GM18499 (cell line): ENCODE results near the gene SCN2A.
"Not testable (repeated sequence)": the region's sequence is repeated elsewhere in the genome, so short reads cannot be mapped to it uniquely, and the experiment has no call there.

Experiments
- ATAC-seq: cut with Tn5 transposase; IDR thresholded peaks from one replicate; pipeline ENCODE4 v1.9.1; 2021; ENCODE audit warnings: moderate number of reproducible peaks; ENCODE audit not compliant: insufficient read depth, unreplicated experiment

SCN2A gene

DNA sequence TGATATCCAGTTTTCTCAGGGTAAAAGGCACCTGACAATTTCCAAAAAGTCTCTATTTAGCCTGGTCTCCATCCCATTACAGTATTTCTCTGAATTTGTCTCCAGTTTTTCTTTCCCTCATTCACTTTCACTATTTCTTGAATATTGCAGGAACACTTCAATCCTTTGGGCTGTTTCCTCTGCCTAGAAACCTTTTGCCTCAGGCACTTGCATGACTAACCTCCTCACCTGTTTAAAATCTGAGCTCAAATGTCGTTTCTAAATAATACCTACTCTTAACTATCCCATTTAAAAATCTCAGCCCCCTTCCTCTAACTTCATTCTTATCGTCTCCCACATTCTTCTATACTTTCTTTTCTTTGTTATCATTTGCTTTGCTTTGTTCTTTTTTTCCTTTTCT lies 9.0 kb downstream of the SCN2A start:
- ATAC-seq = no peak

DNA sequence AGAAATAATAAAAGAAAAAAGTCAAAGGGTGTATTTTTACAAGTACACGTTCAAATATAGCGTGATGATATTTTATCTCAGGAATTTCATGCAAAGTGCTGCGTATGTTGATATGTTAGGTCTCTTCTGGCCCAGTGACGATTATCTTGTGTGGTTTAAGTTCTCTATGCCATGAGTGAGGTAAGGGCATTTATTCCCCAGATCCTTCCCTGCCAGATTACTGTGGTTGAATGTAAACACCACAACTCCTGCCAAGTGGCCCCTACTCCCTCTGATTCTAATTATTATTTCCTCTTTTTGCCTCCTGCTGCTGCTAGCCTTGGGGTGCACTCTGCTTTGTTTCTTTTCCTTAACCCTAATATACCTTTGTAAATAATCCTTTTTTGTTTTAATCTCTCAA lies 12.2 kb downstream of the SCN2A start:
- no peak for ATAC-seq

DNA sequence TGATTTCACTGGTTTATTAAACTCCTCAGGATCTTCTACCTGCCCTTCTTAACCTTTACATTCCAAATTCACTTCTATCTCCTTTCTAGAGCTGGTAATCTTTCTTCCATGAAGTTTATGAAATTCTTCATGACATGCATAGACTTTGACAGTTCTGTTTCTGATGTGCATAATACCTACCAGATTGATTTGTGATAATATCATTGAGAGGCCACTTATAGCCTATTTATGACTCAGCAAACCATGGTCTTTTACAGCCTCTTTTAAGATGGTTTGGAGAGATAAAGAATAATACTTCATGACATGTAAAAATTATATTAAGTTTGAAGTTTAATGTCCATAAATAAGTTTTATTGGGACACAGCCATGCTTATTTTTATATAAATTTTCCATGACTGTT lies 14.0 kb downstream of the SCN2A start:
- ATAC-seq = no peak

DNA sequence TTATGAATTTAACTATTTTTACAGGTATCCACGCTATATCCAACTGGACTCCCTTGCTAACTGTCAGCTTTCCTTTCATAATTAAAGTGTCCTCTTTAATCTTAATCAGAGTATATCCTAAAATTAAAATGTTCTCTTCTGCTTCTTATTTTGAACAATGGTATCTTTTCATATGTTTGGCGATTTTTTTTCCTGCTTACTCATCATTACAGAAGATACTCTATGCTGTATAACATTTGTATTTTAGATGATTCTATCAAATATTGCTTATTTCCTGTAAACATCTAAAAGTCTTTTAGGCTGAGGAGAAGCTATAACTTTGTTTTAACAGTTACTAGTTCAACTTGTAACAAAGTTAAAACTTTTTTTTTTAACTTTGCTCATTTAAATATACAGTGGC lies 17.4 kb downstream of the SCN2A start:
- ATAC-seq = no peak

DNA sequence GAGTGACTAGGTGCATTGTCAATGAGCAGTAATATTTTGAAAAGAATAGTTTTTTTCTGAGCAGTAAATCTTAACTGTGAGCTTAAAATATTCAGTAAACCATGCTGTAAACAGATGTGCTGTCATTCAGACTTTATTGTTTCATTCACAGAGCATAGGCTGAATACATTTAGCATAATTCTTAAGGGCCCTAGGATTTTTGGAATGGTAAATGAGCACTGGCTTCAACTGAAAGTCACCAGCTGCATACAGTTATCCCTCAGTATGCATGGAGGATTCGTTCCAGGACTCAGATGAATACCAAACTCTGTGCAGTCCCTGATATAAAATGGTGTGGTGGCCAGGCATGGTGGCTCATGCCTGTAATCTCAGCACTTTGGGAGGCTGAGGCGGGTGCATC lies 21.1 kb downstream of the SCN2A start:
- not testable (repeated sequence) for ATAC-seq

DNA sequence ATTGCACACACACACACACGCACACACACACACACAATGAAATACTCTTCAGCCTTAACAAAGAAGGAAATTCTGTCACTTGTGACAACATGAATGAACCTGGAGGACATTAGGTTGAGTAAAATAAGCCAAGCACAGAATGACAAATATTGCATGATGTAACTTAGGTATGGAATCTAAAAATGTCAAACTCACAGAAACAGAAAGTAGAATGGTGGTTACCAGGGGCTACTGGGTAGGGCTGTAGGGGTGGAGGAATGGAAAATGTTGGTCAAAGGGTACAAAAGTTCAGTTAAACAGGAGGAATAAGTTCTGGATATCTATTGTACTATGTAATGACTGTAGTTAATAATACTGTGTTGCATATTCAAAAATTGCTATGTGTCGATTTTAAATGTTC lies 29.5 kb downstream of the SCN2A start:
- peak; percentile 73 for ATAC-seq

DNA sequence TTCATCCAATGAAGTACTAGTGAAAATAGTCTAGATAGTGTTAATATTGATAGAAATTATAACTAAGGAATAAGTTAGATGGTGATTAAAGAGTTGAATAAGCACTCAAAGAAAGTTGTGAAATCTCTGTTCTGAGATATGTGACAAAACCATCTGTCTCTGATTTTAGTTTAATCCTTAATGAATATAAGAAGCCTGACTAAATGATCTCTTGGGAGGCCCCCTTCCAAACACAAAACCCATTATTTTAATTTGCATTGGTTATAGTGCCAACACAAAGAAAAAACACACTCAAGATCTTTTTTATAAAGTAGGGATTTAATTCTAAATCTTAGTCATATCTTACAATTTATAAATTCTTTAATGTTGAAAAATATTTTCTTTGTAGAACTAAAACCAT lies 34.0 kb downstream of the SCN2A start:
- no peak for ATAC-seq

DNA sequence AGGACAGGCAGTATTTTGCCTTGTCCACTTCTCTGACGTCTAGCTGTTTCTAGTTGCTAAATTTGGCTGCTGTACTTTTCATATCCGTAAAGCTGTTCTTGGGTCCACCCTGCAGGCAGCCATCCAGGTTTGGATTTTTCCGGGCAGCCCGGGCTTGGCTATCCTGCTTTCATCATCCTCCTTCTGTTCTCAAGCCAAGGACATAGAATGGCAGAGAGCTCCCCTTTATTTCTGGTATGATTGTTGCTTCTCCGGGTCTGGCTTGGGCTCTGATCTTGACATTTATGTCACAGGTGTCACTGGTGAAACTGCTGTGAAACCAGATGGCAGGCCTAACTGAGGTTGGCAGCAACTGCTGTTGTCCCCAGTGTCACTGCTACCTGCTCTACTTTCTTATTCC lies 35.5 kb downstream of the SCN2A start:
- no peak for ATAC-seq

DNA sequence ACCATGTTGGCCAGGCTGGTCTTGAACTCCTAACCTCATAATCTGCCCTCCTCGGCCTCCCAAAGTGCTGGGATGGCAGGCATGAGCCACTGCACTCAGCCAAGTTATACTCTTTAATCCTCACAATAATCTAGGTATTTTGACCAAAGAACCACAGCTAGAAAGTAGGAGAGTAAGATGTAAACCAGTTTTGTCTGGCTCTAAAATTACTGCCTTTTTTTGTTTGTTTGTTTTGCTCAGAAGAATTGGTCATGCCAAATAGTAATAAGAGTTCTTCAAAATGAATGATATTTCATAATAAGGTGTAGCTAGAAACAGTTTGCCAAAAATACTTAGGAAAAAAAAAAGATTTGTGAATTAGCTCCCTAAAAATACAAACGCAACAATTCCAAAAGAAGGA lies 36.7 kb downstream of the SCN2A start:
- no peak for ATAC-seq

DNA sequence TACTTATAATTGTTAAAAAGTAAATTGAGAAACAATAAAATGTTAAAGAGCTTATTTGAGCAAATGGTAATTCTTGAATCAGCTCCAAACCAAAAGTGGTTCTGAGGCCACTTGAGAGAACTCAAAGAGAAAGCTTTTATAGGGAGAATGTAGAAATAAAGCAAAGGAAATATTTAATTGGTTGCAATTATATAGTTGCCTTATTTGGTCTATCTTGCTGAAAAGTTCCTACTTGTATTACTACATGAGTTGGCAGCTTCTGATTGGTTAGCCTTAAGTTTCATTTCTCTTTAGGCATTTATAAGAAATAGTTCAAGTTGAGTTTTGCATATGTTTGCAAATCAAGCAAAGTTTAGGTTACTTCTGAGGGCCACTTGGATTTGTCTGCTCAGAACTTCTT lies 38.1 kb downstream of the SCN2A start:
- no peak for ATAC-seq

DNA sequence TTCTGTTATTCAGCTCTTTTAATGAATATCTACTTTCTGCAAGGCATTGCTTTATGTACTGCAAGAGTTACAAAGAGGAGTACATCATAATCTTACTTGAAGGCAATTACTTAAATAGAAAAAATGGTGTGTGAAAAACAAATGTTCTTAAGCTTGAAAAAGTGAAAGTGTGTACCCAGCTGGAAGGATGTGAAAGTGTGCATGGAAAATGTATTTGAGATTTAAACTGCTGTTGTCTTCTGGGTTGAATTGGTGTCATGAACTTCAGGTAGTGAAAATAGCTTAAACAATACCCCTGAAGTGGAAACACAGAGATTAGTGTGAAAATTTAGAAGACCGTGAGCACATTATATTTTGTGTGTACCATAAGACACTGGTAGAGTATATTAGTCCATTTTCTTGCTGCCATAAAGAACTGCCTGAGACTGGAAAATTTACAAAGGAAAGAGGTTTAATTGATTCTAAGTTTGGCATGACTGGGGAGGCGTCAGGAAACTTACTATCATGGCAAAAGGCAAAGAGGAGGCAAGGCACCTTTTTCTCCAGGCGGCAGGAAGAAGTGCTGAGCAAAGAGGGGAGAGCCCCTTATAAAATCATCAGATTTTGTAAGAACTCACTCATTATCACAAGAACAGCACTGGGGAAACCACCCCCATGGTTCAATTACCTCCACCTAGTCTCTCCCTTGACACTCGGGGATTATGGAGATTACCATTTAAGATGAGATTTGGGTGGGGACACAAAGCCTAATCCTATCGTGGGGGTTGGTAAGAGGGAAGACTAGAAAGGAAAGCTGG lies 38.8 kb downstream of the SCN2A start:
- ATAC-seq = no peak

DNA sequence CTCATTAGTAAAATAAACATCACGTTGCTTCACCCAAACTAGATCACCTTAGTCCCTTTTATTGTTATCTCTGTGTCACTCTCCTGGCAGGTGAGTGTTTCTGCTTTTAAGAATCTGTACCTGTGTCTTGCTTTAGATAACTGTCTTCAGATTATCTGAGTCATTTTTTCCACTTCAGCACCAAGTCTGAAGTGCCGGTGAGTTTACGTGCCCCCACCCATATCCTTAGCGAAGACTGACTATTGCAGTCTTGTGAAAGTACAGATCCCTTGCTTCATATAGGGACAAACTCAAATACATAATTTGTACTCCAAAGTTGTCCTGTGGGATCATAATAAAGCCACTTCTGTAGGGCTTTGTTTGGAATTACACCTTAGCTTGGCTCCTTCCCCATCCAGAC lies 41.1 kb downstream of the SCN2A start:
- ATAC-seq = no peak

DNA sequence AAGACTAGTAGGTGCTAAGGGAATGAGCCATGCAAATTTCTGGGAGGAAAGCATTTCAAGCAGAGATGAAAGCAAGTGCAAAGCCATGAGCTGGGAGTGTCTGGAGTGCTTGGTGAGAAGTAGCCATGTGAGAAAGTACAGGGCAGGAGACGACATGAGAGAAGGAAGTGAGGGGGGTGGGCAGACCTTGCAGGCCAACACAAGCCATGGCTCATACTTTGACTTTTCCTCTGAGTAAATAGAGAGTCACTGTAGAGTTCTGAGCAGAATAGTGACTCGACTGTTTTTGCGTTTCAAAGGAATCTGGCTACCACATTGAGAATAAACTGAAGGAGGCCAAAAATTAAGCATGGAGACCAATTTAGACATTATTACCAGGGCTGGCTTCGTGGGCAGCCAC lies 42.2 kb downstream of the SCN2A start:
- ATAC-seq = no peak

DNA sequence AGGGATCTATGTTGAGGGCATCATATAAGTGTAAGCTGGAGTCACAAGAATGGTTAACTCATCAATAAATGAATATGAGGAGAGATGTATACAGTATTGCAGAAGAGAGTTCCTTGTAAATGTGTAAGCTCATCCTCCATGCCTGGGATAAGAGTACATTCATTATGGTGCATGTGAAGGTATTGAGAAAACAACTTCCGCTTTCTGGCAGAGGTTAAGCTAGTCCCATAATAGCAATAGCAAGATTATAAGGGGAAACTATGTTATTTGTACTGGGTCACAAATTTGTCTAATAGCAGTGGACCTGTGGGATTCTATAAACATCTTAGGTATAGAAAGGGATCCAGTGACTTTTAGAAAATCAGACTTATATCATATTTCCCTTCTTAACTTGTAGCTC lies 44.1 kb downstream of the SCN2A start:
- no peak for ATAC-seq

DNA sequence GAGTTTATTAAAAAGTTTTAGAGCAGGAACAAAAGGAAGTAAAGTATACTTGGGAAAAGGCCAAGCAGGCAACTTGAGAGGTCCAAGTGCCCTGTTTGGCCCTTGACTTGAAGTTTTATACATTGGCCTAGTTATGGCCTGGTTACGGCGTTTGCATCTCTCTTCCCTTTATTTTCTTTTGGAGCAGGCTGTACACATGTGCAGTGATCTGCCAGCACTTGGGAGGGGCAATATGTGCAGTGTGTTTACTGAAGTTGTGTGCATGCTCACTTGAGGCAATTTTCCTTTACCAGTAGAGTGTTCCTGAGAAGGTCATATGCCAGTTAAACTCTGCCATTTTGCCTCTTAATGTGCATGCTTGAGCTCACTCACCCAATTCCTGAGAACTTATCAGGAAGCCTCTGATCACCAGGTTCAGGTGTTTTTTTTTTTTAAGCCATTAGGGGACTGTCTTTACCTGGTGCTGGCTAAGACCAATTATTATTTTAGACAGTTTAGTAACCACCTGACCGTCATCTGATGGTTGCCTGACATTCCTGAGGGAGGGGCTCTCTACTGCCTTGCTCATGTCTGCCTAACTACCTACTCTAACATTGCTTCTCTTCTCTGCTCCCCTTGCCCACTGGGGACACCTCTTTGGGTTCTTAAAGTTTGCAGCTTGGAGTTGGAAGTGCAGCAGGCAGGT lies 48.0 kb downstream of the SCN2A start:
- no peak for ATAC-seq

DNA sequence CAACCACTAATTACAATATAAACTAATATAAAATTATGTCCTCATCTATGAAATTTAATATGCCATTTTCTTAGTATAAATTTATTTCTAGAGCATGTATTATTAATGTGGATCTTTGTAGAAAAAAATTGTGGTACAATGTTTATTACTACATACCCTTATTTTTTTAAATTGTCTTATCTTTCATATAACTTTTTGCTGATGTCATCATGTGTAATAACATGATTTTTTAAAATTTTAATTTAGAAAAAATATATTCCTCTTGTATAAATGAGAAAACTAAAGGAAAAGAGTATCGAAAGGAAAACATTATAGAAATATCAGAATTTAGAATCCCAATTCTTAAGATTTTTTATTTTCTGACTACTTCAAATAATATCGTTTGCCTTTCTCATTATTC lies 49.9 kb downstream of the SCN2A start:
- ATAC-seq = no peak

DNA sequence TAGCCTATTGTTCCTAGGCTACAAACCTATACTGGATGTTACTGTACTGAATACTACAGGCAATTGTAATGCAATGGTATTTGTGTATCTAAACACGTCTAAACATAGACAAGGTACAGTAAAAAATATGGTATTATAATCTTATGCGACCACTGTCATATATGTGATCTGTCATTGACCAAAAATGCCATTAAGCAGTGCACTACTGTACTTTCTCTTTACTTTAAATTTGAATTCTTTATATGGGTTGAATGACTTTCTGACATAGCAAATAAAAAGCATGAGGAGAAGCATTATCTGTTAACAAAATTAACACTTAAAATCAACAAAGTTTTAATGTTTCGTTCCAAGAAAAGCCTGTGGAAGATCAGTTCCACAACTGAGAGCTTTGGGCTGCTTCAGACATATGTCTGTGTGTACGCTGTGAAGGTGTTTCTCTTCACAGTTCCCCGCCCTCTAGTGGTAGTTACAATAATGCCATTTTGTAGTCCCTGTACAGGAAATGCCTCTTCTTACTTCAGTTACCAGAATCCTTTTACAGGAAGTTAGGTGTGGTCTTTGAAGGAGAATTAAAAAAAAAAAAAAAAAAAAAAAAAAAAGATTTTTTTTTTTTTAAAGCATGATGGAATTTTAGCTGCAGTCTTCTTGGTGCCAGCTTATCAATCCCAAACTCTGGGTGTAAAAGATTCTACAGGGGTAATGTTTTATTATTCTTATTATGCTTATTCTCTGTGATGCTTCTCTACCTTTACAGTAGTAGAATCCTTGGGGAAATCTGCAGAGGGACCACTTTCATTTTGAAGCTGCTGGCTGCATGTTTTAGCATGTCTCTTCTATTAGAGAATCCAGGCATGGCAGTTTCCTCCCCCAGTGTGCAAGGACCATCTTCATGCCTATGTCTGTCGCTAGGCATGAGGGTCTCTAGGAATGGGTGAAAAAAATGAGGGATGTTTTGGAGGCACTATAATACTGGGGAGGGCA lies 54.5 kb downstream of the SCN2A start:
- peak; percentile 100 for ATAC-seq

DNA sequence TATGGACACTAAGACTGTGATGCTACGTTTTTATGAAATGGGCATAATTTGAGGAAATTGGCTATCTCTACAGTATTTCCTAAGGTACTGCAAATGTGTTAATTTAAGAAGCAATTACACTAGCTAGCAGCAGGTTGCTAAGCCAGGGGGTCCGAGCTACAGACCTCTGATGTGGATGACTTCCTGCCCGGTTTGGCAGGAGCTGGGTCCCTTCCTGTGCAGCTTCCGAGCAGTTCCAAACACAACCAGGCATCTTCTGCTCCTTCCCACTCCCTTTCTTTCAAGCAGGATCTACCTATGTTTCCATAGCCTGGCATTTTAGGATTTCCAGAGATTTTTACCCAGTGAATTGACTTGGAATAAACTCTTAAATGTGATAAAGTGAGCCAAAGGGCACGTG lies 55.7 kb downstream of the SCN2A start:
- no peak for ATAC-seq

DNA sequence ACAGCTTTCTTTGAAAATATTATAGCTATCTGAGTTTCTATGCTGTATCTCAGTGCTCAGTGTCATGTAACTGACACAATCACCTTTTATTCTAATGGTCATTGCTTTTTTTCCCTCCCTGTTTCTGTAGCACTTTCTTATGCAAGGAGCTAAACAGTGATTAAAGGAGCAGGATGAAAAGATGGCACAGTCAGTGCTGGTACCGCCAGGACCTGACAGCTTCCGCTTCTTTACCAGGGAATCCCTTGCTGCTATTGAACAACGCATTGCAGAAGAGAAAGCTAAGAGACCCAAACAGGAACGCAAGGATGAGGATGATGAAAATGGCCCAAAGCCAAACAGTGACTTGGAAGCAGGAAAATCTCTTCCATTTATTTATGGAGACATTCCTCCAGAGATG lies 56.4 kb downstream of the SCN2A start:
- no peak for ATAC-seq

DNA sequence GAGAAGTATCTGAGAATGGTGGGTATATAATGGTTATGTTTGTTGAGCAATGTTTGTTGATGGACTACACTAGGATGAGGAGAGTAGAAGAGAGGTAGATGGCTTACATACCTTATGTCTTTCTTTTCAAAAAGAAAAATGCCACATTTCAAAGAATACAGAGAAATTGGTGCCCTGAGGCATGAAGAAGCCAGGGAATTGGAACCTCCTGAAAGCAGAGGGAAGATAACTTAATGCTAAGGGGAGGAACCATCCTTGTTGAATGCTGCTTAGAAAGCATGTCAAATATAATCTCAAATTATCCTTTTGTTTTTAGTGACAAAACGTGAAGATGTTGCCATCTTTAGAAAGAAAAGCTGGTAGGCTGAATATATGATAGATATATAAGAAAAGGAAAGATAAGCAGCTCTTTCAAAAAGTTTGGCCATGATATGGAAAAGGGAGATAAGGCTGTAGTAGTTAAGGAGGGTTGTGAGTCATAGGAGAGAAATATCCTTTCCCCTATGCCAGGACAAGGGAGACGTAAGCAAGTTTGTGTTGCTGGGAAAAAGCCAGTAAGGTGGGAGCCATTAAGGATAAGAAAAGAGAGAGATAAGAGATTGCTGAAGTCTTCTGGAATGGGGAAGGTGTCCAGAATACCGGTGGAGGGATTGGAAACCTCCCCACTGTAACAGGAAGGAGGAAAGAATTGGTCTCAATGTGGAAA lies 66.3 kb downstream of the SCN2A start:
- no peak for ATAC-seq
